DND-41 (cell line): ENCODE measurements around the gene POLR1H.

Experiments used
- ATAC-seq: fragments of 200-7000 bp; cut with Tn5 transposase; 3 replicates; pipeline ENCODE4 v1.9.1; 2021; ENCODE audit warnings: low read depth; ENCODE audit not compliant: insufficient read depth
- DNase-seq: peaks from one replicate; pipeline ENCODE4 v3.0.0-alpha.2; 2020
- H2AFZ ChIP-seq: 2 replicates; pipeline ENCODE4 v1.6.0; 2012; ENCODE audit warnings: low read depth, low read length
- H3K27ac ChIP-seq: 2 replicates; pipeline ENCODE4 v1.5.1; 2012; ENCODE audit warnings: low read length, inconsistent platforms
- H3K27me3 ChIP-seq: fragments of 200-600 bp; sonication (generic); 2 replicates; pipeline ENCODE4 v1.6.0; 2012; ENCODE audit warnings: low read length, mild to moderate bottlenecking, inconsistent platforms; ENCODE audit not compliant: insufficient read depth, poor library complexity
- H3K36me3 ChIP-seq: 2 replicates; pipeline ENCODE4 v1.5.1; 2012; ENCODE audit warnings: low read length, inconsistent platforms; ENCODE audit not compliant: insufficient read depth
- H3K4me1 ChIP-seq: 2 replicates; pipeline ENCODE4 v1.5.1; 2012; ENCODE audit warnings: mild to moderate bottlenecking, low read length; ENCODE audit not compliant: insufficient read depth
- H3K4me2 ChIP-seq: 2 replicates; pipeline ENCODE4 v1.6.0; 2012; ENCODE audit warnings: mild to moderate bottlenecking, moderate library complexity, low read length, inconsistent platforms; ENCODE audit not compliant: insufficient read depth
- H3K4me3 ChIP-seq, 2 experiments: fragments of 200-600 bp in 1 of 2; shearing (Covaris generic) in 1 of 2; 2 replicates each; pipeline ENCODE4 v1.5.1; 2012 to 2016; ENCODE audit warnings: inconsistent platforms in 2 of 2, low read length in 2 of 2, mild to moderate bottlenecking in 2 of 2, low read depth in 1 of 2, moderate library complexity in 1 of 2
- H3K79me2 ChIP-seq: 2 replicates; pipeline ENCODE4 v1.6.0; 2012; ENCODE audit warnings: low read length, inconsistent platforms; ENCODE audit not compliant: insufficient read depth
- H3K9ac ChIP-seq: 2 replicates; pipeline ENCODE4 v1.6.0; 2012; ENCODE audit warnings: low read depth, mild to moderate bottlenecking, inconsistent platforms, low read length, moderate library complexity
- H3K9me3 ChIP-seq: 2 replicates; pipeline ENCODE4 v1.5.1; 2012; ENCODE audit warnings: low read length, moderate library complexity, mild to moderate bottlenecking, inconsistent platforms; ENCODE audit not compliant: insufficient read depth, severe bottlenecking
- H4K20me1 ChIP-seq: 2 replicates; pipeline ENCODE4 v1.6.0; 2012; ENCODE audit warnings: low read length; ENCODE audit not compliant: insufficient read depth
- EZH2 ChIP-seq: IDR thresholded peaks from 3 replicates; pipeline ENCODE4 v1.6.1; 2012; ENCODE audit warnings: borderline replicate concordance, low read depth, mild to moderate bottlenecking, moderate library complexity, low read length, inconsistent platforms; ENCODE audit not compliant: severe bottlenecking
- TF ChIP-seq, protein P1 (sequence below): IDR thresholded peaks from 2 replicates; pipeline ENCODE4 v1.5.1; 2012; ENCODE audit warnings: borderline replicate concordance, low read length, moderate library complexity, mild to moderate bottlenecking; ENCODE audit not compliant: poor library complexity, severe bottlenecking; ENCODE audit errors: extremely low read depth

Gene POLR1H

DNA sequence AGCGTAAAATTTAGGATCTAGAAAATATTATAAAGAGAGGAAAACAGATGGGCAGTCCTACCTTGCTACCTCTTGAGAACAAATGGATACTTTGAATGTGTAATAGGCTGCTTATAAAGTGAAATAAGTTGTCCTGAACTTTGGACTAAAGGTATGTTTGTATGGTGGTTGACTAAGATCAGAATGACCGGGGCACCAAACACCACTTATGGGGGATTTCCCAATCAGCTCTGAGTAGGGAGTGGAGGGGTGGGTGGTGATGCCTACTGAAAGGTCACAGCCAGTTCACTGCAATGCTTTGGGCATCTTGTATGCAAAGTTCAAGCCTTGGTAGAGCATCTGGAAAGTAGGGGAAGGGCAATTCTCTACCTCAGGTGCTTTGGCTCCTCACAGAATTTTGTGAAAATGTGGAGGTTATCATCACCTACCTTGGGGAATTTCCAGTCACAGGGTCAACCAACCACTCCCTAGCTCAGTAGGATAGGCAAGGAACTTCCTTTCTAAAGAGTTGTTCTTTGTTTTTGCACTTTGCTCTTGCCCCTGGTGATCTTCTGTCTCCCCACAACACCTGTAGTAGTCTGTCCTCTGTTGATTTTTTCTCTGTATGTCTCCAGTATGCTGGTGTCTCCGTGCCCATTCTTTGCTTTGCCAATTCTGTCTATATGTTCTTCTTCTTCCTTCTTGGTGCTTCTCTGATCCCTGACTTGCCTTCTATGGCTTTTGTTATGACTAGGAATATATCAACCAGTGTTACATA, 52.1 kb downstream of the POLR1H start, which contains the start of gene TRIM31:
Gene TRIM31 (minus strand): TSS at position 88 of the 757 bp plus-strand sequence. CDS start 285 bp downstream, outside the sequence.
- Histone ChIP-seq H3K9ac (no peak within 1 kb of the TSS), H3K4me1 (no peaks in the 10 kb centered on the region), H2AFZ (no peak within 1 kb of the TSS), H3K9me3 (no peaks in the 10 kb centered on the region), H4K20me1 (no peaks in the 10 kb centered on the region), H3K4me3 (no peak within 1 kb of the TSS), H3K36me3 (no peaks in the 10 kb centered on the region), H3K27ac (no peak within 1 kb of the TSS), H3K27me3 (peaks cover 37% of the 10 kb centered on the region), H3K4me2 (no peak within 1 kb of the TSS), H3K79me2 (no peaks in the 10 kb centered on the region)
- TF ChIP-seq EZH2, result no peak
- TF ChIP-seq, protein P1, sequence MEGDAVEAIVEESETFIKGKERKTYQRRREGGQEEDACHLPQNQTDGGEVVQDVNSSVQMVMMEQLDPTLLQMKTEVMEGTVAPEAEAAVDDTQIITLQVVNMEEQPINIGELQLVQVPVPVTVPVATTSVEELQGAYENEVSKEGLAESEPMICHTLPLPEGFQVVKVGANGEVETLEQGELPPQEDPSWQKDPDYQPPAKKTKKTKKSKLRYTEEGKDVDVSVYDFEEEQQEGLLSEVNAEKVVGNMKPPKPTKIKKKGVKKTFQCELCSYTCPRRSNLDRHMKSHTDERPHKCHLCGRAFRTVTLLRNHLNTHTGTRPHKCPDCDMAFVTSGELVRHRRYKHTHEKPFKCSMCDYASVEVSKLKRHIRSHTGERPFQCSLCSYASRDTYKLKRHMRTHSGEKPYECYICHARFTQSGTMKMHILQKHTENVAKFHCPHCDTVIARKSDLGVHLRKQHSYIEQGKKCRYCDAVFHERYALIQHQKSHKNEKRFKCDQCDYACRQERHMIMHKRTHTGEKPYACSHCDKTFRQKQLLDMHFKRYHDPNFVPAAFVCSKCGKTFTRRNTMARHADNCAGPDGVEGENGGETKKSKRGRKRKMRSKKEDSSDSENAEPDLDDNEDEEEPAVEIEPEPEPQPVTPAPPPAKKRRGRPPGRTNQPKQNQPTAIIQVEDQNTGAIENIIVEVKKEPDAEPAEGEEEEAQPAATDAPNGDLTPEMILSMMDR, result no peak
- ATAC-seq (no peak), DNase-seq (no peak)

DNA sequence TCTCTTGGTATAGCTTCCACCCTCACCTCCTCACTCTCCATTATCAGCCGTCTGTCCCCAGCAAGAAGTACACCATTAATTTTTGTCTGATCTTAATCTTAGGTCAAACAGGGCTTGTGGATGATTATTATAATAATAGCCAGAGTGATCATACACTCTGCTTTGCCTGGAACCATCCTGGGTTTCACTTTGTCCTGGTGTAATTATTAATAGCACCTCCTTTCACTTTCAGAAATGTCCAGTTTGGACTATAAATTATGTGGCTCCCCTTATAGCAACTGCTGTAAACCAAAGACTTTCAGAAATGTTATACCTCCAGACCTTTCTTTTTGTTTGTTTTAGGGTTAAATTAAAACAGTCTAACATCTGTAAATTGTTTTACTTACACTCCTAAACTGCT, 52.8 kb downstream of the POLR1H start:
- Histone ChIP-seq H3K9ac (no peak overlapping the region), H3K4me1 (no peaks in the 10 kb centered on the region), H3K4me3 (no peak overlapping the region), H3K9me3 (no peaks in the 10 kb centered on the region), H3K79me2 (no peaks in the 10 kb centered on the region), H4K20me1 (no peaks in the 10 kb centered on the region), H3K27me3 (peaks cover 36% of the 10 kb centered on the region), H2AFZ (no peak overlapping the region), H3K36me3 (no peaks in the 10 kb centered on the region), H3K4me2 (no peak overlapping the region), H3K27ac (no peak overlapping the region)
- ATAC-seq (no peak), DNase-seq (no peak)
- TF ChIP-seq, protein P1, result no peak
- TF ChIP-seq EZH2, result no peak
